ENCODE data around the gene GFI1B. TPM values are rescaled to one million over a fixed set of nuclear protein-coding genes. Genes with fewer than 3 reads are reported as not detected.
A peak's percentile ranks its signal among the peaks of the same experiment; 100 is the strongest.

GFI1B gene
- total and polyA plus RNA-seq, 2 of the 13 experiments (the other 11 are each of a cell fraction or from before 2014, with no cell fraction given): 0.15 to 0.51 TPM

- TF ChIP-seq HOMEZ (CRISPR knock-in tag; IDR thresholded peaks at IDR 0.05; ENCODE audit: low read depth) (0 out of 2 replicates have a peak, but pooled peaks have one; percentile 21), ZNF383 (CRISPR knock-in tag; IDR thresholded peaks at IDR 0.05; ENCODE audit: borderline replicate concordance) (no peak), ARHGAP35 (CRISPR knock-in tag; IDR thresholded peaks at IDR 0.05; ENCODE audit: borderline replicate concordance) (peak; percentile 45; the same call in 1 of the 2 replicates), ZC3H13 (CRISPR knock-in tag; IDR thresholded peaks at IDR 0.05) (no peak), ZNF879 (CRISPR knock-in tag; IDR thresholded peaks at IDR 0.05) (0 out of 2 replicates have a peak, but pooled peaks have one; percentile 51), PLRG1 (conservative IDR thresholded peaks at IDR 0.05) (no peak), BRCA1 (CRISPR knock-in tag; IDR thresholded peaks at IDR 0.05) (no peak), FOXK2 (IDR thresholded peaks at IDR 0.05) (0 out of 2 replicates have a peak, but pooled peaks have one; percentile 23), MLLT10 (CRISPR knock-in tag; IDR thresholded peaks at IDR 0.05) (no peak), ARNTL (CRISPR knock-in tag; IDR thresholded peaks at IDR 0.05) (peak; percentile 64), ZSCAN31 (CRISPR knock-in tag; IDR thresholded peaks at IDR 0.05; ENCODE audit: low read depth) (peak; percentile 95), TERF1 (CRISPR knock-in tag; IDR thresholded peaks at IDR 0.05) (no peak), HOXA5 (CRISPR knock-in tag; IDR thresholded peaks at IDR 0.05) (peak; percentile 54; the same call in 1 of the 2 replicates), ZNF34 (CRISPR knock-in tag; IDR thresholded peaks at IDR 0.05; ENCODE audit: borderline replicate concordance) (no peak), REPIN1 (CRISPR knock-in tag; IDR thresholded peaks at IDR 0.05; ENCODE audit: borderline replicate concordance, low read depth) (no peak), SIX4 (CRISPR knock-in tag; IDR thresholded peaks at IDR 0.05) (0 out of 2 replicates have a peak, but pooled peaks have one; percentile 10), ZNF33B (CRISPR knock-in tag; IDR thresholded peaks at IDR 0.05) (peak; percentile 89; the same call in 1 of the 2 replicates), PHF21A (CRISPR knock-in tag; IDR thresholded peaks at IDR 0.05) (peak; percentile 24; the same call in 1 of the 2 replicates), HNRNPK (IDR thresholded peaks at IDR 0.05; ENCODE audit: low read depth, low read length, poor library complexity, severe bottlenecking) (peak; percentile 31), CEBPG (CRISPR knock-in tag; IDR thresholded peaks at IDR 0.05) (no peak), JUND (CRISPR knock-in tag; IDR thresholded peaks at IDR 0.05) (peak; percentile 22; the same call in 1 of the 2 replicates), KDM4B (CRISPR knock-in tag; IDR thresholded peaks at IDR 0.05) (no peak), ZNF670 (CRISPR knock-in tag; IDR thresholded peaks at IDR 0.05; ENCODE audit: borderline replicate concordance) (peak; percentile 84; the same call in 1 of the 2 replicates), ZNF704 (CRISPR knock-in tag; IDR thresholded peaks at IDR 0.05; ENCODE audit: borderline replicate concordance) (no peak), IRF1 (CRISPR knock-in tag; IDR thresholded peaks at IDR 0.05; ENCODE audit: low read depth) (peak; percentile 18; the same call in 1 of the 2 replicates), CAMTA2 (CRISPR knock-in tag; IDR thresholded peaks at IDR 0.05; ENCODE audit: borderline replicate concordance) (no peak)
Measured at GRCh38 chr9:132944294-132945185, 34.0 kb upstream of the GFI1B start, which contains the start of gene TSC1 (continued).

Data from HepG2 (cell line).